Posterior cingulate gyrus (tissue), 11 donors: ENCODE results near the gene GINS2.
A peak's percentile ranks its signal among the peaks of the same experiment; 100 is the strongest.

ENCODE experiments used
- DNase-seq, 10 donors: peaks; one replicate each; pipeline versions ENCODE4 v3.0.0 to v3.0.0-alpha.2; 2020 to 2021; ENCODE audit warnings: mixed read lengths in 3 of 10
- intact Hi-C: fragments of 100-400 bp; cut with DNase I; formaldehyde crosslinking; loops from one replicate; pipeline ENCODE4 v1.15.1; 2023

The GINS2 gene

GRCh38 chr16:85696781-85697180 lies 8.0 kb upstream of the GINS2 start:
- intact Hi-C loops, result no loop called here
- DNase-seq, result peak in 6 of 10 donors; percentile 32 to 92 (median 66)

- intact Hi-C loops, result no loop called here
- peak in 3 of 10 donors; percentile 35 to 63 (median 37) for DNase-seq
Observed at GRCh38 chr16:85695196-85696128, 6.7 kb upstream of the GINS2 start.

- peak in 3 of 10 donors; percentile 12 to 63 (median 13) for DNase-seq
- intact Hi-C loops, result no loop called here
Observed at GRCh38 chr16:85690469-85691064, 1.8 kb upstream of the GINS2 start.

- no peak for DNase-seq
- intact Hi-C loops, result no loop called here
Observed at GRCh38 chr16:85689950-85690320, 1.2 kb upstream of the GINS2 start.

GRCh38 chr16:85689285-85689949 lies 663 bp upstream of the GINS2 start:
- peak in 3 of 10 donors; percentile 44 to 72 (median 69) for DNase-seq

GRCh38 chr16:85687651-85688471 lies 893 bp downstream of the GINS2 start:
- intact Hi-C loops, result no loop called here
- DNase-seq, result peak in 3 of 10 donors; percentile 65 to 76 (median 70)

More at GRCh38 chr16:85689285-85689949, 663 bp upstream of the GINS2 start:
- intact Hi-C loops, result no loop called here

GRCh38 chr16:85686912-85687591 lies 1.7 kb downstream of the GINS2 start:
- DNase-seq, result peak in 3 of 10 donors; percentile 30 to 61 (median 41)
- intact Hi-C loops, result no loop called here

- DNase-seq, result peak in 1 of 10 donors; percentile 2
- intact Hi-C loops, result no loop called here
Observed at GRCh38 chr16:85685251-85685650, 3.5 kb downstream of the GINS2 start.

- intact Hi-C loops, result no loop called here
Observed at GRCh38 chr16:85683363-85683762, 5.4 kb downstream of the GINS2 start.

GRCh38 chr16:85682516-85682915 lies 6.2 kb downstream of the GINS2 start:
- intact Hi-C loops, result no loop called here
- peak in 3 of 10 donors; percentile 22 to 38 (median 30) for DNase-seq

More at GRCh38 chr16:85683363-85683762, 5.4 kb downstream of the GINS2 start:
- peak in 3 of 10 donors; percentile 13 to 53 (median 45) for DNase-seq

GRCh38 chr16:85681255-85681654 lies 7.5 kb downstream of the GINS2 start:
- peak in 3 of 10 donors; percentile 4 to 29 (median 8) for DNase-seq
- intact Hi-C loops, result no loop called here

GRCh38 chr16:85680352-85680944 lies 8.3 kb downstream of the GINS2 start:
- DNase-seq, result peak in 3 of 10 donors; percentile 5 to 18 (median 9)
- intact Hi-C loops, result no loop called here

- peak in 3 of 10 donors; percentile 28 to 69 (median 47) for DNase-seq
- intact Hi-C loops, result no loop called here
Observed at GRCh38 chr16:85679870-85680269, 8.9 kb downstream of the GINS2 start.

GRCh38 chr16:85678821-85679220 lies 9.9 kb downstream of the GINS2 start:
- peak in 2 of 10 donors; percentile 9 to 18 for DNase-seq
- intact Hi-C loops, result no loop called here

- DNase-seq, result peak in 3 of 10 donors; percentile 20 to 57 (median 43)
- intact Hi-C loops, result no loop called here
Observed at GRCh38 chr16:85678016-85678415, 10.7 kb downstream of the GINS2 start.

GRCh38 chr16:85677383-85677967 lies 11.3 kb downstream of the GINS2 start:
- DNase-seq, result peak in 3 of 10 donors; percentile 12 to 35 (median 20)
- intact Hi-C loops, result no loop called here

- peak in 3 of 10 donors; percentile 35 to 54 (median 39) for DNase-seq
- intact Hi-C loops, result no loop called here
Observed at GRCh38 chr16:85676466-85676865, 12.3 kb downstream of the GINS2 start.

GRCh38 chr16:85675251-85675874 lies 13.4 kb downstream of the GINS2 start:
- intact Hi-C loops, result no loop called here
- peak in 2 of 10 donors; percentile 3 to 54 for DNase-seq
